ENCODE results near the gene NPM3. TPM values are rescaled to one million over a fixed set of nuclear protein-coding genes. Genes with fewer than 3 reads are reported as not detected.
A peak's percentile ranks its signal among the peaks of the same experiment; 100 is the strongest.

NPM3 gene
- polyA plus RNA-seq, 1 of the 3 experiments (the other 2 are of a cell fraction) = 105 TPM

- Histone ChIP-seq H3F3A (replicated peaks; ENCODE audit: insufficient read depth) (no peaks in the 10 kb centered on the region), H3K9me3 (no peaks in the 10 kb centered on the region), H3K36me3 (replicated peaks in 1 of 2; ENCODE audit: control insufficient read depth in 1 of 2, insufficient read depth in 2 of 2, low read length in 1 of 2) (no peaks in the 10 kb centered on the region), H3K4me1 (ENCODE audit: control insufficient read depth in 1 of 2, insufficient read depth in 2 of 2, low read depth in 1 of 2, low read length in 1 of 2) (no peaks in the 10 kb centered on the region; a peak in 1 of 4 replicates), H2AFZ (ENCODE audit: low read depth) (no peak overlapping the region), H3K27me3 (ENCODE audit: insufficient read depth) (no peaks in the 10 kb centered on the region), H3K9me2 (no peaks in the 10 kb centered on the region), H3K79me2 (ENCODE audit: insufficient read depth) (no peaks in the 10 kb centered on the region), H3K4me3 (ENCODE audit: low read depth in 2 of 2, low read length in 1 of 2) (no peak overlapping the region), H3K9ac (no peak overlapping the region), H3K4me2 (no peak overlapping the region), H4K20me1 (ENCODE audit: insufficient read depth) (no peaks in the 10 kb centered on the region), H3K27ac (ENCODE audit: low read depth in 2 of 2, low read length in 1 of 2) (no peak overlapping the region)
- no peak for TF ChIP-seq TCF12 (IDR thresholded peaks at IDR 0.05)
- TF ChIP-seq GABPA (IDR thresholded peaks at IDR 0.05; ENCODE audit: low read depth) = no peak
- TF ChIP-seq USF1 (IDR thresholded peaks at IDR 0.05; ENCODE audit: borderline replicate concordance, low read depth) = no peak
- TF ChIP-seq EP300 (IDR thresholded peaks at IDR 0.05; ENCODE audit: borderline replicate concordance in 1 of 2, low read depth in 1 of 2, low read length in 1 of 2) = no peak
- no peak for TF ChIP-seq RFX5 (IDR thresholded peaks at IDR 0.05; ENCODE audit: low read length)
- no peak for TF ChIP-seq IRF3 (IDR thresholded peaks at IDR 0.05; ENCODE audit: low read depth, low read length)
- TF ChIP-seq MXI1 (IDR thresholded peaks at IDR 0.05; ENCODE audit: low read depth, low read length) = no peak
- no peak for TF ChIP-seq RAD21 (IDR thresholded peaks at IDR 0.05; ENCODE audit: low read length)
- TF ChIP-seq TAF1 (IDR thresholded peaks at IDR 0.05; ENCODE audit: borderline replicate concordance, low read depth, low read length) = no peak
- no peak for TF ChIP-seq NFIC (IDR thresholded peaks at IDR 0.05; ENCODE audit: borderline replicate concordance)
- TF ChIP-seq POLR2AphosphoS5 (IDR thresholded peaks at IDR 0.05; ENCODE audit: low read depth, low read length) = no peak
- no peak for TF ChIP-seq RXRA (IDR thresholded peaks at IDR 0.05; ENCODE audit: borderline replicate concordance, low read depth)
- TF ChIP-seq ZBTB33 (IDR thresholded peaks at IDR 0.05; ENCODE audit: borderline replicate concordance, low read depth) = no peak
- TF ChIP-seq SIN3A (IDR thresholded peaks at IDR 0.05; ENCODE audit: borderline replicate concordance, low read depth, low read length) = no peak
- TF ChIP-seq NRF1 (IDR thresholded peaks at IDR 0.05; ENCODE audit: low read depth, low read length) = no peak
- no peak for TF ChIP-seq PBX3 (IDR thresholded peaks at IDR 0.05)
- no peak for TF ChIP-seq USF2 (IDR thresholded peaks at IDR 0.05; ENCODE audit: borderline replicate concordance, low read depth, low read length)
- no peak for TF ChIP-seq CHD2 (IDR thresholded peaks at IDR 0.05; ENCODE audit: low read length, partially characterized antibody)
- TF ChIP-seq MAX (IDR thresholded peaks at IDR 0.05; ENCODE audit: low read depth) = no peak
- DNase-seq = peak; percentile 14
- CTCF ChIA-PET = interaction anchor here (0.8 to 4.0 kb wide), 6 partner anchors 10 to 559 kb away, joined by 3 to 35 read pairs (median 5); partner anchors contain the start of gene NPM3
- POLR2A ChIA-PET = no interaction called here
- WGBS (ENCODE audit: low lambda C conversion rate) = 60% methylated on average over 3 of the region's 6 CpGs
These were observed 11.0 kb downstream of the NPM3 start for GRCh38 chr10:101772017-101772894.

Measured in SK-N-SH (cell line).